HAP-1 (cell line): ENCODE data around the gene ESRRG.

Source experiments
- DNase-seq, 2 experiments: peaks; one replicate each; pipeline ENCODE4 v3.0.0-alpha.2; 2016 to 2020; ENCODE audit warnings: low spot score in 2 of 2
- H3K27me3 ChIP-seq: fragments of 250-450 bp; sonication (Bioruptor Pico); 2 replicates; pipeline ENCODE4 v1.5.1; 2020; ENCODE audit warnings: low read depth, mild to moderate bottlenecking, moderate library complexity
- H3K36me3 ChIP-seq: fragments of 250-450 bp; sonication (Bioruptor Pico); replicated peaks from 2 replicates; pipeline ENCODE4 v1.5.1; 2020; ENCODE audit warnings: mild to moderate bottlenecking
- H3K4me1 ChIP-seq: fragments of 250-450 bp; sonication (Bioruptor Pico); 2 replicates; pipeline ENCODE4 v1.5.1; 2020; ENCODE audit warnings: mild to moderate bottlenecking
- H3K4me3 ChIP-seq: fragments of 250-450 bp; sonication (Bioruptor Pico); 2 replicates; pipeline ENCODE4 v1.5.1; 2020; ENCODE audit warnings: mild to moderate bottlenecking, moderate library complexity
- H3K9me3 ChIP-seq: fragments of 250-450 bp; sonication (Bioruptor Pico); 2 replicates; pipeline ENCODE4 v1.5.1; 2020; ENCODE audit warnings: mild to moderate bottlenecking, moderate library complexity
- in situ Hi-C: fragments of 300-500 bp; cut with MboI; formaldehyde crosslinking; loops from 3 replicates; pipeline ENCODE4 v1.14.3; 2020; ENCODE audit warnings: low sequenced_read_pairs, inconsistent platforms, mixed read lengths

Gene ESRRG

GRCh38 chr1:216482620-216483019 is 240.6 kb downstream of the ESRRG start:
- in situ Hi-C loops = no loop called here
- no peaks in the 10 kb centered on the region for H3K9me3 ChIP-seq
- no peaks in the 10 kb centered on the region for H3K27me3 ChIP-seq
- no peaks in the 10 kb centered on the region for H3K36me3 ChIP-seq
- DNase-seq = no peak
- no peaks in the 10 kb centered on the region for H3K4me1 ChIP-seq
- H3K4me3 ChIP-seq = no peak overlapping the region

GRCh38 chr1:216478238-216478637 is 245.0 kb downstream of the ESRRG start:
- H3K36me3 ChIP-seq = no peaks in the 10 kb centered on the region
- DNase-seq = no peak
- no peaks in the 10 kb centered on the region for H3K4me1 ChIP-seq
- in situ Hi-C loops = no loop called here
- no peaks in the 10 kb centered on the region for H3K9me3 ChIP-seq
- H3K27me3 ChIP-seq = no peaks in the 10 kb centered on the region
- H3K4me3 ChIP-seq = no peak overlapping the region

- no peaks in the 10 kb centered on the region for H3K4me1 ChIP-seq
- no peaks in the 10 kb centered on the region for H3K9me3 ChIP-seq
- no peaks in the 10 kb centered on the region for H3K36me3 ChIP-seq
- no peaks in the 10 kb centered on the region for H3K27me3 ChIP-seq
- DNase-seq = no peak
- no peak overlapping the region for H3K4me3 ChIP-seq
- in situ Hi-C loops = no loop called here
Observed at GRCh38 chr1:216476341-216476740, 246.9 kb downstream of the ESRRG start.

GRCh38 chr1:216475659-216476276 is 247.5 kb downstream of the ESRRG start:
- no peaks in the 10 kb centered on the region for H3K9me3 ChIP-seq
- no peak for DNase-seq
- in situ Hi-C loops = no loop called here
- H3K4me3 ChIP-seq = no peak overlapping the region
- no peaks in the 10 kb centered on the region for H3K4me1 ChIP-seq
- H3K27me3 ChIP-seq = no peaks in the 10 kb centered on the region
- H3K36me3 ChIP-seq = no peaks in the 10 kb centered on the region

GRCh38 chr1:216466162-216466801 is 256.9 kb downstream of the ESRRG start:
- in situ Hi-C loops = no loop called here

GRCh38 chr1:216464489-216464888 is 258.7 kb downstream of the ESRRG start:
- Histone ChIP-seq H3K4me1 (no peaks in the 10 kb centered on the region), H3K4me3 (no peak overlapping the region), H3K36me3 (no peaks in the 10 kb centered on the region), H3K9me3 (no peaks in the 10 kb centered on the region), H3K27me3 (no peaks in the 10 kb centered on the region)
- in situ Hi-C loops = no loop called here
- no peak for DNase-seq

More at GRCh38 chr1:216466162-216466801, 256.9 kb downstream of the ESRRG start:
- Histone ChIP-seq H3K4me3 (no peak overlapping the region), H3K27me3 (no peaks in the 10 kb centered on the region), H3K36me3 (no peaks in the 10 kb centered on the region), H3K9me3 (no peaks in the 10 kb centered on the region), H3K4me1 (no peaks in the 10 kb centered on the region)
- DNase-seq = no peak

GRCh38 chr1:216462066-216462775 is 261.0 kb downstream of the ESRRG start:
- H3K4me3 ChIP-seq = no peak overlapping the region
- DNase-seq = no peak
- H3K27me3 ChIP-seq = no peaks in the 10 kb centered on the region
- H3K4me1 ChIP-seq = no peaks in the 10 kb centered on the region
- in situ Hi-C loops = no loop called here
- no peaks in the 10 kb centered on the region for H3K36me3 ChIP-seq
- H3K9me3 ChIP-seq = no peaks in the 10 kb centered on the region

GRCh38 chr1:216461466-216461865 is 261.8 kb downstream of the ESRRG start:
- H3K27me3 ChIP-seq = no peaks in the 10 kb centered on the region
- H3K4me1 ChIP-seq = no peaks in the 10 kb centered on the region
- in situ Hi-C loops = no loop called here
- no peaks in the 10 kb centered on the region for H3K36me3 ChIP-seq
- no peaks in the 10 kb centered on the region for H3K9me3 ChIP-seq
- DNase-seq = no peak
- no peak overlapping the region for H3K4me3 ChIP-seq

- DNase-seq = no peak
- no peaks in the 10 kb centered on the region for H3K4me1 ChIP-seq
- in situ Hi-C loops = no loop called here
Observed at GRCh38 chr1:216459651-216460207, 263.5 kb downstream of the ESRRG start.

GRCh38 chr1:216458812-216459211 is 264.4 kb downstream of the ESRRG start:
- Histone ChIP-seq H3K4me1 (no peaks in the 10 kb centered on the region), H3K36me3 (no peaks in the 10 kb centered on the region), H3K9me3 (no peaks in the 10 kb centered on the region), H3K4me3 (no peak overlapping the region), H3K27me3 (no peaks in the 10 kb centered on the region)
- DNase-seq = no peak
- in situ Hi-C loops = no loop called here

More at GRCh38 chr1:216459651-216460207, 263.5 kb downstream of the ESRRG start:
- Histone ChIP-seq H3K4me3 (no peak overlapping the region), H3K9me3 (no peaks in the 10 kb centered on the region), H3K36me3 (no peaks in the 10 kb centered on the region), H3K27me3 (no peaks in the 10 kb centered on the region)

GRCh38 chr1:216457356-216457755 is 265.9 kb downstream of the ESRRG start:
- no peak for DNase-seq
- Histone ChIP-seq H3K9me3 (no peaks in the 10 kb centered on the region), H3K4me3 (no peak overlapping the region), H3K27me3 (no peaks in the 10 kb centered on the region), H3K4me1 (no peaks in the 10 kb centered on the region), H3K36me3 (no peaks in the 10 kb centered on the region)
- in situ Hi-C loops = no loop called here

GRCh38 chr1:216456682-216457081 is 266.5 kb downstream of the ESRRG start:
- H3K4me3 ChIP-seq = no peak overlapping the region
- H3K9me3 ChIP-seq = no peaks in the 10 kb centered on the region
- in situ Hi-C loops = no loop called here
- no peaks in the 10 kb centered on the region for H3K4me1 ChIP-seq
- H3K27me3 ChIP-seq = no peaks in the 10 kb centered on the region
- DNase-seq = no peak
- no peaks in the 10 kb centered on the region for H3K36me3 ChIP-seq

- Histone ChIP-seq H3K27me3 (no peaks in the 10 kb centered on the region), H3K9me3 (no peaks in the 10 kb centered on the region), H3K4me1 (no peaks in the 10 kb centered on the region), H3K4me3 (no peak overlapping the region), H3K36me3 (no peaks in the 10 kb centered on the region)
- no peak for DNase-seq
- in situ Hi-C loops = no loop called here
Observed at GRCh38 chr1:216453777-216454176, 269.5 kb downstream of the ESRRG start.
